ENCODE results near the gene TBC1D17.
"Not testable (repeated sequence)": the region's sequence is repeated elsewhere in the genome, so short reads cannot be mapped to it uniquely, and the experiment has no call there.

Gene TBC1D17

DNA sequence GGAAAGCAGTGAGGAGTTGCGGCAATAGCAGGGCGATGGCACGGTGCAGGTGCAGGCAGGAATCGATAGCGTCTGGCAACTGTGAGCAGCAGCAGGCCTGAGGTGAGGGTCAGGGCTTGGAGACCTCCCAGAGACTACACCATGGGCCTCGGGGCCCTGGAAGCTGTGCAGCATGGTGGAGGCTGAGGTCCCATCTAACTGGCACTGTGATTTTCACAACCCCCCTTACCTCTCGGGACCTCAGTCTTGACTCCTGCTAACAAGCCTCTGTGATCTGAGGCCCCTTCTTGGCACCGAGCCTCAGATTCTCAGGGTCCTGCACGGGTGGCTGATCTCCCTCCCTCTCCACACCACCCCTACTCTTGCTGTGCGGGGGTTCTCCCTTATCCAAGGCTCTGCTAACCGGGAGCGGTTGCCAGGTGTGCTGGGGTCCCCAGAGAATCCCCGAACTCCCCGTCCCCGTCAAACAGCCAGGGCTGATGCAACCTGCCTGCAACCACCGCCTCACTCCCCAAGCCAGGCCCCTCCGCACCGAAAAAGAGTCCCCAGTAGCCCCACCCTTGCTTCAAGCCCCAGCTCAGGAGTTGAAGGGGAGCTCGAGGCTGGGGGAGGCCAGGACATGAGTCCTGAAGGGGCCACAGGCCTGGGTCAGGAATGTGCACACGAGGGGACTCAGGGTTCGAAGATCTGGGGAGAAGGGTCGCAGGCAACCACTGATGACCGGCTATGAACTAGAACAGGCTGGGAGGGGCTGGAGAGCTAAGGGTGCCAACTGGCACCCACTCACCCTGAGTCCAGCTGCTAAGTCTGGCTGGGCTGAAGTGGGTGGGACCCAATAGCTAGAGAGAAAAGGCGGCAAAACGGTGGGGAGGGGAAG, 46.7 kb downstream of the TBC1D17 start:
- DNase-seq, result peak; percentile 62

- DNase-seq, result not testable (repeated sequence)
Observed at GRCh38 chr19:49924881-49925210, 47.3 kb downstream of the TBC1D17 start.

GRCh38 chr19:49925486-49925885, 48.0 kb downstream of the TBC1D17 start:
- no peak for DNase-seq

GRCh38 chr19:49926515-49926914, 49.0 kb downstream of the TBC1D17 start:
- DNase-seq, result no peak

DNA sequence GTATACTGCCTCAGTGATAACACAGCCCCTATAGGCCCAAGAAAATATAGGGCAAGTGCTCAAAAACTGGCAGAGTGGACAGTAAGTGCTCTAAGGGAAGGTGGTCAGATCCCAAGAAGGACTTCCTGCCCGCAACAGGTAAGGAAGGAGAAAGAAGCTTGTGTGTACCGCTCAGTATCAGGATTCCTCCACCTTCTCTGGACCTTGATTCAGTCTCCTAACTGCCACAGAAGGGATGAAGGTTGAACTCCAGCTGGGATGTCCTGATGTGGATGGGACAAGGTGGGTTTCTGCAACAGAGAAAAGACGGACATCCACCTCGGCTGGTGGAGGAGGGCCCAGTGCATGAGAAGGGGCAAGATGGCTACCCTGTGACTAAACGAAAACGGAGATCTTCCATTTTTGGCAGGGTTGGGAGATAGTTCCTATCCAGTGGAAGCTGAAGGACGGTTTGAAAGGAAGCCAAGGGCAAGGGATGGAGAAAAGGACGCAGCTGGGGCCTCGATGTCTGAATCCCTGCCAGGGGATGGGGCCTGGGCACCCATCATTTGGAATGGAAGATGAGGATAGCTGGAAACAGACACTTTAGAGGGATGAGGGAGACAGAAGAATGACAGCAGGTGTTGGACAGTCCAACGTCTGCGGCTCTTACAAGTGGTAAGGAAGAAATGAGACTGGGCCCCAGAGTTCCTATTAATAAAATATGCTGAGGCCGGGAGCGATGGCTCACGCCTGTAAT, 50.2 kb downstream of the TBC1D17 start:
- DNase-seq, result no peak

GRCh38 chr19:49929121-49929610, 51.7 kb downstream of the TBC1D17 start, which contains the start of the genes ATF5 and NUP62:
Gene ATF5 (plus strand): TSS chr19:49929205. CDS start chr19:49930851, 1,646 bp downstream.
Gene NUP62 (minus strand): TSS chr19:49929504. CDS start chr19:49909807, 19,697 bp downstream.
- peak; percentile 90 for DNase-seq

DNA sequence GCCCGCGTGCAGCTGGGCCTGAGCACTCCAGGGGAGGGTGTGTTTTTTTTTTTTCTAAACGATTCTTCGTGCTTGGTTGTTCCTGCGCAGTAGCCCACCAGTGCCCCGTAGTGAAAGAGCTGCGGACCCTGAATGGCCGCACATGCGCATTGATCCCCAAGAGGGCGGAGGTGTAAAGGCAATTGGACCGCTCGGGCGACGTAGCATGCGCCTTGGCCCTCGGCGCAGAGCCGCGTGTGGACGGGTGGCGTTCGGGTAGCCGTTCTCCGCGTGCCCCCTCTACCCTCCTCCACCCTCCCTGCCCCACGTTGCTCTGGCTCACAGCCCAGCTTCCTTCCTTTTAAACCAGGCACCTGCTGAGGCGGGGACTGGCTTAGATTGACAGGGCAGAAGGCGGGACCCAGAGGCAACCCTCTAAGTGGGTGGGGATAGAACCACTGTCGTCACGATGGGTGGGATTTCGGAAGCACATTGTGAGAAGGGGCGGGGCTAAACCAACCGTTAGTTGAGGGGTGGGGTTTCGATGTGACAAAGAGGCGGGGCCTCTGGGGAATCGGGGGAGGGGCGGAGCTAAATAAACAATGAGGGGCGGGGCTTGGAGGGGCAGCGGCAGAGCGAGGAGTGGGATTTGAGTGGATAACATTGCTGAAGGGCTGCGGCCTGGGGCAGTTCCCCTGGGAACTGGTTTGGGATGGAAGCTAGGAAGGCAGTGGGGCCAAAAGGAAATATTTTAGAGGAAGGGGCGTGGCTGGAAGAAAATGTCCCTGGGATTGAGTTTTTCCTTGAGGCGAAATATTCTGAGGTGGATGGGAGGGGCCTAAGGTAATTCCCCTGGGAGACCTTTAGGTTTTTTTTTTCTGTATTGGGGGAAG, 52.3 kb downstream of the TBC1D17 start:
- peak; percentile 95 for DNase-seq

- peak; percentile 24 for DNase-seq
Observed at GRCh38 chr19:49930483-49931011, 53.0 kb downstream of the TBC1D17 start.

DNA sequence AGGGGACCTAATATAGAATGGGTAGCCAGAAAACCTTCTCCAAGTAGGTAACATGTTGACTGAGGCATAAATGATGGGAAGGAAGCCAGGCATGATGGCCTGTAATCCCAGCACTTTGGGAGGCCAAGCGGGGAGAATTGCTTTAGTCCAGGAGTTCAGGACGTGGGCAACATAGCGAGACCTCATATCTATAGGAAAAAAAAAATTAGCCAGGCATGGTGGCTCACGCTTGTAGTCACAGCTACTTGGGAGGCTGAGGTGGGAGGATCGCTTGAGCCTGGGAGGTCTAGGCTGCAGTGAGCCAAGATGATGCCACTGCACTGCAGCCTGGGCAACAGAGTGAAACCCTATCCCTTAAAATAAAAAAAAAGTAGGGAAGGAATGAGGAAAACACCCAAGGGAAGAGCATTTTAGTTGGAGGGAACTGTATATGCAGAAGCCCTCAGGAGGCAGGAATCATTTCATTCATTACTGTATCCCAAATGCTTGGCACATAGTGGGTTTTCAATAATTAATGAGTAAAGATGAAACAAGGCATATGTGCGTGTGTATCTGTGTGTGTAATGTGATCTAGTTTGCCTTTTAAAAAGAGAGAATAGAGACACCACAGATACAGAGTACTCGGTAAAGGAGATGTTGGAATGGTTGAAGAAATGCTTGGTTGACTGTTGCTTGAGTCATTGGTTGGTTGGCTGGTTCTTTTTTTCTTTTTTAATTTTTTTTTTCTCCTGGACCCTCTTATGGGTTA, 54.0 kb downstream of the TBC1D17 start:
- no peak for DNase-seq

GRCh38 chr19:49932041-49932451, 54.5 kb downstream of the TBC1D17 start:
- DNase-seq, result no peak

GRCh38 chr19:49932731-49933131, 55.2 kb downstream of the TBC1D17 start:
- no peak for DNase-seq

DNA sequence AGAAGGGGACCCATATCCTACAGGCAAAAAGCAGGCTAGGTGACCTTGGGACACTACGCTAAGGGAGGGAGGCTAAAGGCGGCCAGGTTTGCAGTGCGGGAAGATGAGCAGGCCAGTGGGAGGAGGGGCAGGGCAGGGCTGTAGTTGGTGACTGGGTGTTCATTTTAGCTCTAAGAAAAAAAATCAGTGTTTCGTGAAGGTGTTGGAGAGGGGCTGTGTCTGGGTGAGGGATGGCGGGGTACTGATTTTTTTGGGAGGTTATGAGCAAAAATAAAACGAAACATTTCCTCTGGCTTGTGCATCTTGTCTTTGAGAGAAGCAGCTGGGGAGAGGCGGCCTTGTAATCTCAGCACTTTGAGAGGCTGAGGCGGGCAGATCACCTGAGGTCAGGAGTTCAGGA, 56.1 kb downstream of the TBC1D17 start:
- no peak for DNase-seq

- DNase-seq, result no peak
Observed at GRCh38 chr19:49936549-49936948, 59.0 kb downstream of the TBC1D17 start.

GRCh38 chr19:49937750-49938381, 60.4 kb downstream of the TBC1D17 start:
- DNase-seq, result peak; percentile 64
